A204.1 (cell line): ENCODE measurements around the gene FAF1.
"Not testable (repeated sequence)": the region's sequence is repeated elsewhere in the genome, so short reads cannot be mapped to it uniquely, and the experiment has no call there.

Experiments used
- FAIRE-seq: peaks from 2 replicates; lab custom pipeline; 2012; peaks lifted over from hg19 to GRCh38; lab: Jason Lieb, UNC

The FAF1 gene

GRCh38 chr1:50907610-50908009 is 52.5 kb downstream of the FAF1 start:
- not testable (repeated sequence) for FAIRE-seq

GRCh38 chr1:50906050-50906449 is 54.0 kb downstream of the FAF1 start:
- not testable (repeated sequence) for FAIRE-seq

GRCh38 chr1:50902419-50902818 is 57.6 kb downstream of the FAF1 start:
- no peak for FAIRE-seq

GRCh38 chr1:50901872-50902271 is 58.2 kb downstream of the FAF1 start:
- FAIRE-seq = no peak

GRCh38 chr1:50898773-50899172 is 61.3 kb downstream of the FAF1 start:
- no peak for FAIRE-seq

- FAIRE-seq = no peak
Measured at GRCh38 chr1:50894340-50894739, 65.7 kb downstream of the FAF1 start.

- FAIRE-seq = no peak
Measured at GRCh38 chr1:50893466-50893865, 66.6 kb downstream of the FAF1 start.

GRCh38 chr1:50887555-50887954 is 72.5 kb downstream of the FAF1 start:
- FAIRE-seq = not testable (repeated sequence)

GRCh38 chr1:50880373-50880772 is 79.7 kb downstream of the FAF1 start:
- no peak for FAIRE-seq

- no peak for FAIRE-seq
Measured at GRCh38 chr1:50879137-50879536, 80.9 kb downstream of the FAF1 start.

- no peak for FAIRE-seq
Measured at GRCh38 chr1:50878434-50878833, 81.6 kb downstream of the FAF1 start.

GRCh38 chr1:50877641-50878040 is 82.4 kb downstream of the FAF1 start:
- no peak for FAIRE-seq

- FAIRE-seq = no peak
Measured at GRCh38 chr1:50873458-50874187, 86.4 kb downstream of the FAF1 start.

GRCh38 chr1:50864845-50865244 is 95.2 kb downstream of the FAF1 start:
- FAIRE-seq = not testable (repeated sequence)

GRCh38 chr1:50861772-50862171 is 98.3 kb downstream of the FAF1 start:
- FAIRE-seq = no peak

- no peak for FAIRE-seq
Measured at GRCh38 chr1:50860702-50861101, 99.4 kb downstream of the FAF1 start.

- FAIRE-seq = no peak
Measured at GRCh38 chr1:50860256-50860655, 99.8 kb downstream of the FAF1 start.

GRCh38 chr1:50859657-50860056 is 100.4 kb downstream of the FAF1 start:
- FAIRE-seq = no peak

- FAIRE-seq = no peak
Measured at GRCh38 chr1:50858761-50859160, 101.3 kb downstream of the FAF1 start.

GRCh38 chr1:50857702-50858101 is 102.4 kb downstream of the FAF1 start:
- no peak for FAIRE-seq

GRCh38 chr1:50853325-50853724 is 106.7 kb downstream of the FAF1 start:
- FAIRE-seq = no peak

- no peak for FAIRE-seq
Measured at GRCh38 chr1:50852889-50853288, 107.2 kb downstream of the FAF1 start.

- no peak for FAIRE-seq
Measured at GRCh38 chr1:50851466-50851865, 108.6 kb downstream of the FAF1 start.

GRCh38 chr1:50851034-50851433 is 109.0 kb downstream of the FAF1 start:
- no peak for FAIRE-seq

GRCh38 chr1:50847303-50847702 is 112.8 kb downstream of the FAF1 start:
- FAIRE-seq = no peak
